K562 (cell line): Measurements from ENCODE around the gene SLC25A10. TPM values are rescaled to one million over a fixed set of nuclear protein-coding genes. Genes with fewer than 3 reads are reported as not detected.
A peak's percentile ranks its signal among the peaks of the same experiment; 100 is the strongest.

Experiments used
- BCL6 ChIP-seq: fragments of 250-450 bp; sonication (Bioruptor Pico); IDR thresholded peaks from 2 replicates; pipeline ENCODE4 v1.4.0; 2020
- CREM ChIP-seq: IDR thresholded peaks from 2 replicates; pipeline ENCODE4 v1.6.1; 2014; ENCODE audit warnings: antibody characterized with exemption, low read depth
- HMG20B ChIP-seq: fragments of 250-450 bp; sonication (Bioruptor Pico); IDR thresholded peaks from 2 replicates; pipeline ENCODE4 v1.5.0; 2021; ENCODE audit warnings: mild to moderate bottlenecking
- KDM1A ChIP-seq, 2 experiments: fragments of 450-650 bp; IDR thresholded peaks; 2 replicates each; pipeline ENCODE4 v1.6.1; 2016; ENCODE audit warnings: mild to moderate bottlenecking in 2 of 2
- KDM2B ChIP-seq: fragments of 250-450 bp; sonication (Bioruptor Pico); IDR thresholded peaks from 2 replicates; pipeline ENCODE4 v1.8.0; 2021; ENCODE audit warnings: mild to moderate bottlenecking, moderate library complexity
- NEUROD1 ChIP-seq: fragments of 150-350 bp; IDR thresholded peaks from 2 replicates; pipeline ENCODE4 v1.6.1; 2014; ENCODE audit warnings: borderline replicate concordance, low read length, low read depth; ENCODE audit not compliant: partially characterized antibody
- POLR2G ChIP-seq: fragments of 200-400 bp; formaldehyde crosslinking; IDR thresholded peaks from 2 replicates; pipeline ENCODE4 v1.6.1; 2017; ENCODE audit warnings: low read depth, mild to moderate bottlenecking, antibody characterized with exemption, low read length, moderate library complexity
- PTRF ChIP-seq: fragments of 450-650 bp; IDR thresholded peaks from 2 replicates; pipeline ENCODE4 v1.6.1; 2016; ENCODE audit warnings: mild to moderate bottlenecking, missing genetic modification characterization, missing compliant biosample characterization
- SIN3A ChIP-seq, 2 experiments: fragments of 150-350 bp in 1 of 2; IDR thresholded peaks; 2 replicates each; pipeline ENCODE4 v1.6.1; 2011 to 2016; ENCODE audit warnings: borderline replicate concordance in 2 of 2, low read depth in 2 of 2, low read length in 2 of 2, mild to moderate bottlenecking in 2 of 2, moderate library complexity in 2 of 2; ENCODE audit not compliant: control insufficient read depth in 1 of 2
- SREBF2 ChIP-seq: sonication (generic); formaldehyde crosslinking; IDR thresholded peaks from 2 replicates; pipeline ENCODE4 v1.4.0; 2020; ENCODE audit warnings: mild to moderate bottlenecking, missing genetic modification reagents
- ZNF143 ChIP-seq: sonication (generic); formaldehyde crosslinking; IDR thresholded peaks from 2 replicates; pipeline ENCODE4 v1.9.0; 2022; ENCODE audit warnings: mild to moderate bottlenecking, missing genetic modification reagents
- ZNF408 ChIP-seq: fragments of 250-450 bp; sonication (Bioruptor Pico); IDR thresholded peaks from 2 replicates; pipeline ENCODE4 v1.4.0; 2020; ENCODE audit warnings: low read depth, mild to moderate bottlenecking, moderate library complexity
- ZNF707 ChIP-seq: fragments of 250-450 bp; sonication (Bioruptor Pico); conservative IDR thresholded peaks from 2 replicates; pipeline ENCODE4 v1.8.0; 2022; ENCODE audit warnings: inconsistent platforms, mild to moderate bottlenecking, moderate library complexity
- ZNF75A ChIP-seq: fragments of 450-650 bp; formaldehyde crosslinking; IDR thresholded peaks from 2 replicates; pipeline ENCODE4 v1.4.0; 2020; ENCODE audit warnings: mild to moderate bottlenecking
- polyA plus RNA-seq, 8 experiments: library from polyadenylated mRNA; depleted of rRNA in 4 of 8; stranded (reverse) in 5 of 8; unstranded in 3 of 8; fragments of >200 nt; fragmentation: Nextera tagmentation in 2 of 8; fragmentation: Illumina TruSeq in 1 of 8; extraction: Ambion mirVana in 2 of 8; extraction: Trizol in 1 of 8; gene quantifications; 2 replicates each; pipeline versions ENCODE4 v1.2.1 to v1.2.3, GENCODE V29; 2011 to 2014; ENCODE audit warnings: inconsistent platforms in 1 of 8, missing spikeins in 1 of 8
- total RNA-seq, 7 experiments: library from RNA; depleted of rRNA in 6 of 7; stranded (reverse); fragments of >200 nt in 6 of 7; fragmentation: Illumina TruSeq in 2 of 7; extraction: Trizol in 2 of 7; gene quantifications; 2 replicates each; pipeline versions ENCODE4 v1.2.1 to v1.2.3, GENCODE V29; 2011 to 2021; ENCODE audit warnings: low replicate concordance in 1 of 7
- TF ChIP-seq, protein P1 (sequence below): IDR thresholded peaks from 2 replicates; pipeline ENCODE4 v1.6.1; 2014; ENCODE audit warnings: antibody characterized with exemption
- TF ChIP-seq, protein P2 (sequence below): sonication (generic); formaldehyde crosslinking; IDR thresholded peaks from 2 replicates; pipeline ENCODE4 v1.8.1; 2022; ENCODE audit warnings: missing genetic modification reagents
- TF ChIP-seq, protein P3 (sequence below): fragments of 250-450 bp; sonication (Bioruptor Pico); IDR thresholded peaks from 2 replicates; pipeline ENCODE4 v1.5.0; 2021; ENCODE audit warnings: mild to moderate bottlenecking, moderate library complexity
- TF ChIP-seq, protein P4 (sequence below), 2 experiments: IDR thresholded peaks; 2 replicates each; pipeline ENCODE4 v1.6.1; 2011; ENCODE audit warnings: borderline replicate concordance in 1 of 2, control low read depth in 1 of 2, low read depth in 1 of 2, low read length in 1 of 2, mild to moderate bottlenecking in 1 of 2, mixed read lengths in 1 of 2, moderate library complexity in 1 of 2; ENCODE audit not compliant: insufficient read depth in 1 of 2, insufficient read length in 1 of 2, poor library complexity in 1 of 2, severe bottlenecking in 1 of 2; ENCODE audit errors: extremely low read depth in 1 of 2

The SLC25A10 gene
- total and polyA plus RNA-seq, 9 of the 15 experiments (the other 6 are each of a cell fraction or from before 2014, with no cell fraction given), result 0.10 to 85.6 (median 34.3) TPM

DNA sequence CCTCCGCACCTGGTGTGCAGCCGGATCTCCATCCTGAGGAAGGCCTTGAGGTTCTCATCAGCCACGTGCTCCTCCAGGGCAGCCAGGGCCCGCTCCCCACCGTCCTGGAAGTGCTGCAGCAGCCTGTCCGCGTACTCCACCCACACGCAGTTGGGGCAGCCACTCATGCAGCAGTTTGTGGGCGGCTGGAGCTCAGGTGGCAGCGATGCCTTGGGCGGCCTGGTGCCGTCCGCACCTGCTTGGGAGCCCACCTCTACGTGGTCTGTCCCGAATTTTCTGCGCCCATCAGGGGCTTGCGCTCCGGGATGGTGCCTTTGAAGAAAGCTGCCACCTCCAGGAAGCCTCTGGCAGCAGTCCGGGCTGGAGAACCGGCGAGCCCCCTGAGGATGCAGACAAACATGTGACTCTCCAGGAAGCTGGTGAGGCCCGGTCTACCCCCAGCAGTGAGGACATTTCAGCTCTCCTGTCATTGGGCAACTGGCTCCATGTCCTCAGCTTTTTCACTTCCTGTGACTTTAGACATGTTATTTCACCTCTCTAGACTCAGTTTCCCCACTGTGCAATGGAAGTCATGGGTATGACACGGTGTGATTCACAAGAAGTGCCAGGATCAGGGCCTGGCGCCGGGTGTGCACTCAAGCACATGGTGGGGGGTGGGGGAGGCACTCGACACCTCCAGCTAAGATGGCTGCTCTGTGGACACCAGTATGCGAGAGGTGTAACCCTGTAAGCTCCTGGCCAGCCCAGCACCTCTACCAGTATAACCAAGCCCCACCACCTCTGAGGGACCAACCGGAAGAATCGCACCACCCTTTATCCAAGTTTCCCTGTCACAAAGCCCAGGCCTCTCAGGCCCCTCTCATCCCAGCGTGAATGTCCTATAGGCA lies 46.6 kb upstream of the SLC25A10 start (continued):
- TF ChIP-seq HMG20B (CRISPR knock-in tag) (no peak), CREM (peak; percentile 5; the same call in 1 of the 2 replicates), KDM2B (CRISPR knock-in tag) (peak; percentile 46; the same call in 1 of the 2 replicates), ZNF75A (no peak), POLR2G (peak; percentile 68), SREBF2 (CRISPR knock-in tag) (no peak), BCL6 (CRISPR knock-in tag) (0 out of 2 replicates have a peak, but pooled peaks have one; percentile 47), NEUROD1 (no peak), ZNF408 (CRISPR knock-in tag) (no peak), ZNF143 (CRISPR knock-in tag) (no peak), ZNF707 (CRISPR knock-in tag) (peak; percentile 49; the same call in 1 of the 2 replicates), SIN3A (IDR thresholded peaks at IDR 0.05; ENCODE audit: borderline replicate concordance in 2 of 2, control insufficient read depth in 1 of 2, low read depth in 2 of 2, low read length in 2 of 2) (0 out of 4 replicates have a peak, but pooled peaks of 1 of the 2 experiments have one; percentile 54), KDM1A (IDR thresholded peaks at IDR 0.05) (no peak), PTRF (tag) (peak; percentile 74; the same call in 1 of the 2 replicates)
- TF ChIP-seq, protein P1, sequence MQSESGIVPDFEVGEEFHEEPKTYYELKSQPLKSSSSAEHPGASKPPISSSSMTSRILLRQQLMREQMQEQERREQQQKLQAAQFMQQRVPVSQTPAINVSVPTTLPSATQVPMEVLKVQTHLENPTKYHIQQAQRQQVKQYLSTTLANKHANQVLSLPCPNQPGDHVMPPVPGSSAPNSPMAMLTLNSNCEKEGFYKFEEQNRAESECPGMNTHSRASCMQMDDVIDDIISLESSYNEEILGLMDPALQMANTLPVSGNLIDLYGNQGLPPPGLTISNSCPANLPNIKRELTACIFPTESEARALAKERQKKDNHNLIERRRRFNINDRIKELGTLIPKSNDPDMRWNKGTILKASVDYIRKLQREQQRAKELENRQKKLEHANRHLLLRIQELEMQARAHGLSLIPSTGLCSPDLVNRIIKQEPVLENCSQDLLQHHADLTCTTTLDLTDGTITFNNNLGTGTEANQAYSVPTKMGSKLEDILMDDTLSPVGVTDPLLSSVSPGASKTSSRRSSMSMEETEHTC, result no peak
- TF ChIP-seq, protein P2, sequence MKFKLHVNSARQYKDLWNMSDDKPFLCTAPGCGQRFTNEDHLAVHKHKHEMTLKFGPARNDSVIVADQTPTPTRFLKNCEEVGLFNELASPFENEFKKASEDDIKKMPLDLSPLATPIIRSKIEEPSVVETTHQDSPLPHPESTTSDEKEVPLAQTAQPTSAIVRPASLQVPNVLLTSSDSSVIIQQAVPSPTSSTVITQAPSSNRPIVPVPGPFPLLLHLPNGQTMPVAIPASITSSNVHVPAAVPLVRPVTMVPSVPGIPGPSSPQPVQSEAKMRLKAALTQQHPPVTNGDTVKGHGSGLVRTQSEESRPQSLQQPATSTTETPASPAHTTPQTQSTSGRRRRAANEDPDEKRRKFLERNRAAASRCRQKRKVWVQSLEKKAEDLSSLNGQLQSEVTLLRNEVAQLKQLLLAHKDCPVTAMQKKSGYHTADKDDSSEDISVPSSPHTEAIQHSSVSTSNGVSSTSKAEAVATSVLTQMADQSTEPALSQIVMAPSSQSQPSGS (CRISPR knock-in tag), result no peak
- TF ChIP-seq, protein P3, sequence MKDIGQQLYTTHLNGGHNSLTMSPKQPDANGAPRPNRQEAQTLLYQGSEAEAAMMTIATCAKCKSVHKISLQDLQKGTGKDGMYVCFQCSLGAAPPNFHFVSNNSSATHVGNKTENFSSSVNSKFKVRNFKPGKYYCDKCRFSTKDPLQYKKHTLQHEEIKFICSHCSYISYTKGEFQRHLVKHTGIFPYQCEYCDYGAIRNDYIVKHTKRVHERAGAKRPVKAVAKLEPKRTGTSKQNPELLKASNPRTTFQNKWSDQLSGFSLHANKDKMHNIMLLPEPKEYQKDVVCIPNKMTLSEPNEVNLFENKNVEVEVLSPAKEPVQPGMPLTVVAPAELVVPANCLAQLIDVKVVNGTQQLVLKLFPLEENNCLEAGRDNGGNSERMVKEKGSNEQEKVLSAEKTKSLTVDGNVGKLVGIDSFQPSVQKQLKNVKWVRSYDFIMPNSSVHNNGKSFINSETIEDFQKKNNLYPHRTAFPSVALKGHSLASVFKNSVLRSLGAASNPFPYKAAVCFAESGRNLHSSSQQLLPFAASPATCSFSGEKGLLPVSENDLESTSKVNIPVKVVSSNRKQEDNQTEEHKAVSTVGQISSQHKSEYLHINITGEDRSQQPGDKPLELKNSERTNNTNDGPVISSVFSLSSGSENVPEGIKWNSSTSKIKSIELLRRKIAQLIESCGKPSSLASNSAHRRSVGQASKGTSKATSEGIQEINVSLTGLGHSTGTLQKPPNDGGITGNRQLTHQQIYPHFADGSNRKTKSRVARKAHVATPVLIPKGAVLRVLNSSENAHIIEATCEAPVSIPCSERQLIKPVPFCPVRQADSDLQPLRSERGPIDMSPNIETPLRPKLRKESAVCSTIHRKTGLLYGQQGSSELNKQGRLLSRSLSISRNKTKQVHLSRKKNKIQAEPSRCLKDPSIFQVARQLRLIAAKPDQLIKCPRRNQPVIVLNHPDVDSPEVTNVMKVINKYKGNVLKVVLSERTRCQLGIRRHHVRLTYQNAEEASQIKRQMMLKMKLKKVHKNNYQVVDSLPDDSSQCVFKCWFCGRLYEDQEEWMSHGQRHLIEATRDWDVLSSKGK, result no peak
- TF ChIP-seq, protein P4, sequence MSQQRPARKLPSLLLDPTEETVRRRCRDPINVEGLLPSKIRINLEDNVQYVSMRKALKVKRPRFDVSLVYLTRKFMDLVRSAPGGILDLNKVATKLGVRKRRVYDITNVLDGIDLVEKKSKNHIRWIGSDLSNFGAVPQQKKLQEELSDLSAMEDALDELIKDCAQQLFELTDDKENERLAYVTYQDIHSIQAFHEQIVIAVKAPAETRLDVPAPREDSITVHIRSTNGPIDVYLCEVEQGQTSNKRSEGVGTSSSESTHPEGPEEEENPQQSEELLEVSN (IDR thresholded peaks at IDR 0.05; ENCODE audit: borderline replicate concordance in 1 of 2, extremely low read depth in 1 of 2, insufficient read depth in 1 of 2, insufficient read length in 1 of 2, low read depth in 1 of 2, low read length in 1 of 2, poor library complexity in 1 of 2, severe bottlenecking in 1 of 2), result peak; percentile 94 to 95
